K562 (cell line): ENCODE results near the gene GRIK1. TPM values are rescaled to one million over a fixed set of nuclear protein-coding genes. Genes with fewer than 3 reads are reported as not detected.

Experiments
- ATAC-seq: fragments of 200-7000 bp; cut with Tn5 transposase; 3 replicates; pipeline ENCODE4 v1.9.1; 2020; ENCODE audit warnings: moderate library complexity
- BruUV-seq: library from RNA; stranded (reverse); fragments of 400-500 nt; replicated peaks from 2 replicates; lab custom pipeline; 2021; lab: Mats Ljungman, UMichigan
- CTCF ChIA-PET: fragments of 300-600 bp; formaldehyde crosslinking; extraction: SDS; loops from one replicate; lab custom pipeline; 2021; ENCODE audit warnings: low intra/inter-chr PET ratio; lab: Yijun Ruan, JAX
- POLR2A ChIA-PET: fragments of 300-600, 350-650 bp; sonication (Branson Sonifier 250); formaldehyde crosslinking; extraction: SDS; loops from one replicate; lab custom pipeline; 2021; ENCODE audit warnings: antibody characterized with exemption, inconsistent platforms; lab: Yijun Ruan, JAX
- DNase-seq, 4 experiments: peaks; one replicate each; pipeline versions ENCODE4 v3.0.0 to v3.0.0-alpha.2; 2011 to 2018; ENCODE audit warnings: low spot score in 3 of 4, mixed read lengths in 3 of 4; ENCODE audit errors: extremely low read depth in 1 of 4
- FAIRE-seq: peaks from 2 replicates; lab custom pipeline; 2011; peaks lifted over from hg19 to GRCh38; lab: Jason Lieb, UNC
- H2AFZ ChIP-seq: 2 replicates; pipeline ENCODE4 v1.6.0; 2011; ENCODE audit warnings: low read depth, low read length, control low read depth, inconsistent platforms
- H3K27ac ChIP-seq: fragments of 200-600 bp; 3 replicates; pipeline ENCODE4 v1.8.0; 2011; ENCODE audit warnings: low read depth, mild to moderate bottlenecking, control low read depth, inconsistent platforms, low read length, moderate library complexity, mixed read lengths; ENCODE audit errors: extremely low read depth
- H3K27me3 ChIP-seq, 2 experiments: fragments of 300-600 bp in 1 of 2; 2 replicates in 1 of 2; 3 replicates in 1 of 2; pipeline versions ENCODE4 v1.6.0 to v1.8.0; 2011; ENCODE audit warnings: inconsistent platforms in 2 of 2, low read length in 2 of 2, mild to moderate bottlenecking in 1 of 2, mixed read lengths in 1 of 2, moderate library complexity in 1 of 2; ENCODE audit not compliant: control insufficient read depth in 2 of 2, insufficient read depth in 2 of 2
- H3K36me3 ChIP-seq: fragments of 300-600 bp; 3 replicates; pipeline ENCODE4 v1.8.0; 2011; ENCODE audit warnings: mild to moderate bottlenecking, low read length, inconsistent platforms; ENCODE audit not compliant: control insufficient read depth, insufficient read depth
- H3K4me1 ChIP-seq, 2 experiments: fragments of 200-600 bp in 1 of 2; replicated peaks in 1 of 2; 2 replicates in 1 of 2; 3 replicates in 1 of 2; pipeline versions ENCODE4 v1.5.1 to v1.8.0; 2011; ENCODE audit warnings: inconsistent platforms in 2 of 2, low read length in 2 of 2, mild to moderate bottlenecking in 1 of 2, mixed read lengths in 1 of 2, moderate library complexity in 1 of 2; ENCODE audit not compliant: control insufficient read depth in 2 of 2, insufficient read depth in 2 of 2
- H3K4me2 ChIP-seq: 2 replicates; pipeline ENCODE4 v1.6.1; 2011; ENCODE audit warnings: low read length, control low read depth, inconsistent platforms, mixed read lengths; ENCODE audit not compliant: insufficient read depth
- H3K4me3 ChIP-seq: fragments of 200-600 bp; sonication (generic), shearing (Covaris generic); 2 replicates; pipeline ENCODE4 v1.5.1; 2016; ENCODE audit warnings: control low read depth, inconsistent platforms
- H3K79me2 ChIP-seq: fragments of 200-600 bp; 3 replicates; pipeline ENCODE4 v1.8.0; 2011; ENCODE audit warnings: low read length, inconsistent platforms; ENCODE audit not compliant: control insufficient read depth, insufficient read depth
- H3K9ac ChIP-seq, 2 experiments: 2 replicates each; pipeline versions ENCODE4 v1.6.0 to v1.6.1; 2011; ENCODE audit warnings: low read depth in 2 of 2, low read length in 2 of 2, control low read depth in 1 of 2, inconsistent platforms in 1 of 2, mild to moderate bottlenecking in 1 of 2, mixed read lengths in 1 of 2; ENCODE audit not compliant: insufficient read depth in 1 of 2
- H3K9me1 ChIP-seq: one replicate; pipeline ENCODE4 v1.6.0; 2011; ENCODE audit warnings: inconsistent platforms, mild to moderate bottlenecking, low read length, moderate library complexity; ENCODE audit not compliant: control insufficient read depth, insufficient read depth
- H3K9me3 ChIP-seq: replicated peaks from 2 replicates; pipeline ENCODE4 v1.5.1; 2011; ENCODE audit warnings: low read depth, low read length, inconsistent platforms; ENCODE audit not compliant: control insufficient read depth, insufficient read depth
- H4K20me1 ChIP-seq: replicated peaks from 2 replicates; pipeline ENCODE4 v1.6.1; 2011; ENCODE audit warnings: low read length, inconsistent platforms, mixed read lengths; ENCODE audit not compliant: control insufficient read depth, insufficient read depth
- CC2D1A ChIP-seq: fragments of 450-650 bp; IDR thresholded peaks from 2 replicates; pipeline ENCODE4 v1.6.1; 2017; ENCODE audit warnings: mild to moderate bottlenecking
- IFI16 ChIP-seq: fragments of 250-450 bp; sonication (Bioruptor Pico); IDR thresholded peaks from 2 replicates; pipeline ENCODE4 v2.1.2; 2022; ENCODE audit warnings: mild to moderate bottlenecking, inconsistent platforms
- MAFK ChIP-seq: IDR thresholded peaks from 2 replicates; pipeline ENCODE4 v1.6.1; 2011; ENCODE audit warnings: low read length, improper control_type of control experiment
- ZNF507 ChIP-seq: conservative IDR thresholded peaks from 2 replicates; pipeline ENCODE4 v1.6.1; 2017; ENCODE audit warnings: missing genetic modification characterization, missing compliant biosample characterization
- WGBS: fragments of 100-300 bp; shearing (Covaris generic); methylation state at CpG from one replicate; pipeline ENCODE4 v1.1.6; 2016; ENCODE audit warnings: low coverage, mixed read lengths; ENCODE audit not compliant: insufficient coverage; ENCODE audit errors: missing lambda C conversion rate; 5-methylcytosine and 5-hydroxymethylcytosine counted together
- in situ Hi-C: fragments of 300-500 bp; cut with MboI; formaldehyde crosslinking; loops from 4 replicates; pipeline ENCODE4 v1.15.0; 2018; ENCODE audit warnings: inconsistent platforms, mixed read lengths
- intact Hi-C: fragments of 100-400 bp; cut with micrococcal nuclease; formaldehyde crosslinking; loops from 2 replicates; pipeline ENCODE4 v1.14.2; 2022
- polyA plus RNA-seq, 8 experiments: library from polyadenylated mRNA; depleted of rRNA in 4 of 8; stranded (reverse) in 5 of 8; unstranded in 3 of 8; fragments of >200 nt; fragmentation: Nextera tagmentation in 2 of 8; fragmentation: Illumina TruSeq in 1 of 8; extraction: Ambion mirVana in 2 of 8; extraction: Trizol in 1 of 8; gene quantifications; 2 replicates each; pipeline versions ENCODE4 v1.2.1 to v1.2.3, GENCODE V29; 2011 to 2014; ENCODE audit warnings: inconsistent platforms in 1 of 8, missing spikeins in 1 of 8
- total RNA-seq, 7 experiments: library from RNA; depleted of rRNA in 6 of 7; stranded (reverse); fragments of >200 nt in 6 of 7; fragmentation: Illumina TruSeq in 2 of 7; extraction: Trizol in 2 of 7; gene quantifications; 2 replicates each; pipeline versions ENCODE4 v1.2.1 to v1.2.3, GENCODE V29; 2011 to 2021; ENCODE audit warnings: low replicate concordance in 1 of 7

Gene GRIK1
- total and polyA plus RNA-seq, 9 of the 15 experiments (the other 6 are each of a cell fraction or from before 2014, with no cell fraction given) = 0.17 to 2.8 (median 0.53) TPM

DNA sequence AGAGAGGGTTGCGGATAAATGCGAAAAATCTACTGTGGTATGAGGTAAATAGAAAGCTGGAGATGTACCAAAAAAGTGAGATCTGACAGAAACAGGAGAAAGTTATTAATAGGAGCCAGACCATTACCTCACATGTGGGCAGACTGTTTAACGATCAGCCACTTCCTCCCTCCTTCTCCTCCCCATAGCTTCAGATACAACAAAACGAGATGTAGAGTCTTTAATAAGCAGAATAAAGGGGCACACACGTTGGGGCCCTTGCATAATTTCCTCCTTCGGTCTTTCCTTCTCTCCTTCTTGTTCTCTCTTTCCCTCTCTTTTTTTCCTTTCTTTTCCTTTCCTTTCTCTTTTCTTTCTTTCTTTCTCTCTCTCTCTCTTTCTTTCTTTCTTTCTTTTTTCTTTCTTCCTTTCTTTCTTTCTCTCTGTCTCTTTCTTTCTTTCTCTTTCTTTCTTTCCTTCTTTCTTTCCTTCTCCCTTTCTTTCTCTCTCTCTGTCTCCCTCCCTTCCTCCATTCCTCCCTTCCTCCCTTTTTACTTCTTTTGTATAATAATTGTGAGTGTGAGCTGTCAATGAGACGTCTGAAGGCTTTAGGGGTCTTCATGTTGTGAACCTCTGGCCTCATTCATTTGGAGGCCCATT lies 242.1 kb downstream of the GRIK1 start (continued):
- peak; percentile 35; the same call in 1 of the 2 replicates for TF ChIP-seq CC2D1A
- TF ChIP-seq IFI16 (CRISPR knock-in tag) = no peak

- Histone ChIP-seq H3K9me1 (no peaks in the 10 kb centered on the region), H3K79me2 (no peaks in the 10 kb centered on the region), H3K4me3 (no peak overlapping the region), H3K27ac (no peak overlapping the region), H3K4me1 (0 out of 5 replicates have a peak, but pooled peaks cover 0 to 2% of the 10 kb centered on the region in 2 experiments), H3K27me3 (no peaks in the 10 kb centered on the region), H3K4me2 (no peak overlapping the region), H3K9ac (no peak overlapping the region), H4K20me1 (no peaks in the 10 kb centered on the region), H2AFZ (peak overlapping the region; percentile 86), H3K36me3 (no peaks in the 10 kb centered on the region), H3K9me3 (no peaks in the 10 kb centered on the region; the same call in 1 of the 2 replicates)
- ATAC-seq = no peak
- TF ChIP-seq ZNF507 (tag) (peak; percentile 64; the same call in 1 of the 2 replicates), MAFK (no peak)
- WGBS = 63% methylated on average over 1 of the region's 1 CpG
- POLR2A ChIA-PET = no interaction called here
- BruUV-seq = no TSS peak
- intact Hi-C loops (no loop called here), in situ Hi-C loops (no loop called here)
- DNase-seq = no peak
- CTCF ChIA-PET = no interaction called here
- FAIRE-seq = no peak
These were observed 242.9 kb downstream of the GRIK1 start for GRCh38 chr21:29696937-29697336.
